ENCODE results near the gene ZNF143. TPM values are rescaled to one million over a fixed set of nuclear protein-coding genes. Genes with fewer than 3 reads are reported as not detected.

ZNF143 gene
- total and polyA plus RNA-seq, 2 of the 4 experiments (the other 2 are of a cell fraction), result 23.8 to 49.6 TPM

- no peak for TF ChIP-seq CHD1 (IDR thresholded peaks at IDR 0.05; ENCODE audit: low read depth, low read length)
- no peak for TF ChIP-seq RCOR1 (IDR thresholded peaks at IDR 0.05; ENCODE audit: insufficient replicate concordance, low read length)
- Histone ChIP-seq H2AK5ac (ENCODE audit: low read depth, low read length) (no peak overlapping the region), H3K4me3 (ENCODE audit: insufficient read depth, low read depth, low read length) (no peak overlapping the region), H3K9me1 (ENCODE audit: insufficient read depth, low read length) (peaks cover 6% of the 10 kb centered on the region), H2AK9ac (replicated peaks; ENCODE audit: low read depth, low read length, poor library complexity) (no peak overlapping the region), H3K27ac (ENCODE audit: insufficient read depth, low read length) (no peak overlapping the region), H4K8ac (ENCODE audit: low read depth in 2 of 2, low read length in 2 of 2) (no peak overlapping the region), H3K79me1 (ENCODE audit: low read depth in 1 of 2, low read length in 2 of 2) (no peaks in the 10 kb centered on the region; a peak in 1 of 4 replicates), H3K23ac (ENCODE audit: low read depth, low read length) (no peak overlapping the region), H3K4me2 (ENCODE audit: low read depth, low read length) (no peak overlapping the region), H2BK120ac (ENCODE audit: low read depth, low read length) (no peak overlapping the region), H3K9ac (ENCODE audit: low read depth, low read length) (no peak overlapping the region), H3K27me3 (ENCODE audit: control insufficient read depth, insufficient read depth, low read length) (no peaks in the 10 kb centered on the region), H3K4ac (ENCODE audit: low read depth, low read length) (no peak overlapping the region), H2BK5ac (ENCODE audit: low read depth, low read length, poor library complexity, severe bottlenecking) (no peak overlapping the region), H4K5ac (ENCODE audit: low read depth, low read length) (no peak overlapping the region), H3K36me3 (ENCODE audit: control insufficient read depth, insufficient read depth, low read length) (peaks cover 6% of the 10 kb centered on the region), H4K20me1 (ENCODE audit: insufficient read depth, low read length) (no peaks in the 10 kb centered on the region), H3K56ac (ENCODE audit: extremely low read depth, insufficient read depth, low read length) (no peak overlapping the region), H2BK15ac (ENCODE audit: low read depth, low read length) (no peak overlapping the region), H2BK20ac (ENCODE audit: low read depth, low read length) (no peak overlapping the region), H3K4me1 (ENCODE audit: control insufficient read depth, insufficient read depth, low read length) (no peaks in the 10 kb centered on the region), H2AFZ (replicated peaks; ENCODE audit: low read length, poor library complexity) (no peak overlapping the region), H3K9me3 (ENCODE audit: control insufficient read depth, insufficient read depth, low read length) (no peaks in the 10 kb centered on the region), H4K91ac (ENCODE audit: insufficient read depth, low read depth, low read length) (no peak overlapping the region), H3K14ac (replicated peaks; ENCODE audit: low read depth, low read length) (no peak overlapping the region), H3K18ac (ENCODE audit: low read depth, low read length) (no peak overlapping the region)
- intact Hi-C loops (cut with micrococcal nuclease), result no loop called here
- dilution Hi-C loops (cut with HindIII; ENCODE audit: low sequenced_read_pairs, unreplicated experiment), result no loop called here
- POLR2A ChIA-PET (ENCODE audit: unreplicated experiment), result interaction anchor here (0.6 kb wide), 1 partner anchor 20 kb away, joined by 4 read pairs; no protein-coding TSS in a partner anchor
- DNase-seq (no peak), ATAC-seq (ENCODE audit: low read depth) (no peak)
- WGBS, 2 experiments (ENCODE audit: extremely low coverage in 2 of 2, insufficient read length in 1 of 2), result 85% methylated on average over 4 of the region's 9 CpGs; no CpG with 5 or more reads in 1 of the 2 experiments
- no TSS peak for BruUV-seq (replicated peaks)
- CTCF ChIA-PET, result interaction anchor here (0.6 kb wide), 2 partner anchors 17 to 35 kb away, joined by 4 to 7 read pairs; no protein-coding TSS in a partner anchor
- in situ Hi-C loops (cut with MboI; ENCODE audit: low sequenced_read_pairs), result loop anchor here (25.0 kb wide), 1 partner anchor 507 kb away; the partner anchor contains the start of gene NRIP3
Measured at GRCh38 chr11:9518835-9519410, 58.1 kb downstream of the ZNF143 start.
